Mesenchymal stem cell (in vitro differentiated cells and primary cell): ENCODE results near the gene IL6R.

Source experiments
- DNase-seq: peaks from one replicate; pipeline ENCODE4 v3.0.0-alpha.2; 2013
- H2AFZ ChIP-seq: one replicate; pipeline ENCODE4 v1.6.1; 2013; ENCODE audit warnings: low read depth, mild to moderate bottlenecking, control low read depth, inconsistent platforms, low read length, moderate library complexity
- H2AK5ac ChIP-seq: 2 replicates; pipeline ENCODE4 v1.6.1; 2013; ENCODE audit warnings: low read length, moderate library complexity, mild to moderate bottlenecking, inconsistent platforms; ENCODE audit not compliant: severe bottlenecking
- H2BK120ac ChIP-seq: one replicate; pipeline ENCODE4 v1.6.1; 2013; ENCODE audit warnings: low read depth, mild to moderate bottlenecking, inconsistent platforms, low read length, moderate library complexity
- H2BK12ac ChIP-seq, 2 experiments: one replicate each; pipeline ENCODE4 v1.6.1; 2013; ENCODE audit warnings: inconsistent platforms in 2 of 2, low read length in 2 of 2, mild to moderate bottlenecking in 2 of 2, moderate library complexity in 2 of 2, control low read depth in 1 of 2
- H2BK15ac ChIP-seq: one replicate; pipeline ENCODE4 v1.6.1; 2013; ENCODE audit warnings: mild to moderate bottlenecking, low read depth, inconsistent platforms; ENCODE audit not compliant: poor library complexity, severe bottlenecking
- H2BK5ac ChIP-seq: 2 replicates; pipeline ENCODE4 v1.6.1; 2013; ENCODE audit warnings: low read depth, mild to moderate bottlenecking, low read length, control low read depth, inconsistent platforms; ENCODE audit not compliant: poor library complexity, severe bottlenecking
- H3K14ac ChIP-seq, 2 experiments: one replicate each; pipeline ENCODE4 v1.6.1; 2013; ENCODE audit warnings: inconsistent platforms in 2 of 2, low read length in 2 of 2, control low read depth in 1 of 2, mild to moderate bottlenecking in 1 of 2, moderate library complexity in 1 of 2
- H3K18ac ChIP-seq, 2 experiments: one replicate each; pipeline ENCODE4 v1.6.1; 2013; ENCODE audit warnings: inconsistent platforms in 2 of 2, low read length in 2 of 2, control low read depth in 1 of 2, low read depth in 1 of 2, mild to moderate bottlenecking in 1 of 2
- H3K23ac ChIP-seq, 2 experiments: one replicate each; pipeline ENCODE4 v1.6.1; 2013; ENCODE audit warnings: inconsistent platforms in 2 of 2, low read length in 2 of 2, mild to moderate bottlenecking in 2 of 2, moderate library complexity in 2 of 2, control low read depth in 1 of 2
- H3K27ac ChIP-seq: 2 replicates; pipeline ENCODE4 v1.5.1; 2013; ENCODE audit warnings: mild to moderate bottlenecking, moderate library complexity, low read length, control low read depth, inconsistent platforms; ENCODE audit not compliant: poor library complexity, severe bottlenecking
- H3K27me3 ChIP-seq, 2 experiments: 2 replicates each; pipeline versions ENCODE4 v1.6.1 to v1.7.0; 2013; ENCODE audit warnings: low read length in 2 of 2, mild to moderate bottlenecking in 2 of 2, moderate library complexity in 2 of 2, control low read depth in 1 of 2, inconsistent platforms in 1 of 2; ENCODE audit not compliant: control insufficient read depth in 1 of 2, insufficient read depth in 1 of 2
- H3K36me3 ChIP-seq, 2 experiments: 2 replicates each; pipeline versions ENCODE4 v1.6.1 to v1.7.0; 2013; ENCODE audit warnings: low read length in 2 of 2, control low read depth in 1 of 2, inconsistent platforms in 1 of 2, low read depth in 1 of 2, mild to moderate bottlenecking in 1 of 2; ENCODE audit not compliant: insufficient read depth in 2 of 2, control insufficient read depth in 1 of 2
- H3K4ac ChIP-seq, 2 experiments: one replicate each; pipeline ENCODE4 v1.6.1; 2013; ENCODE audit warnings: inconsistent platforms in 2 of 2, low read length in 2 of 2, mild to moderate bottlenecking in 2 of 2, moderate library complexity in 2 of 2, control low read depth in 1 of 2, low read depth in 1 of 2
- H3K4me1 ChIP-seq: 2 replicates; pipeline ENCODE4 v1.6.1; 2013; ENCODE audit warnings: low read depth, low read length, control low read depth; ENCODE audit not compliant: control insufficient read depth, insufficient read depth
- H3K4me2 ChIP-seq: 2 replicates; pipeline ENCODE4 v1.6.1; 2013; ENCODE audit warnings: low read length, mild to moderate bottlenecking, inconsistent platforms; ENCODE audit not compliant: poor library complexity, severe bottlenecking
- H3K4me3 ChIP-seq, 2 experiments: 2 replicates each; pipeline versions ENCODE4 v1.5.1 to v1.7.0; 2013; ENCODE audit warnings: low read length in 2 of 2, mild to moderate bottlenecking in 2 of 2, control low read depth in 1 of 2, low read depth in 1 of 2; ENCODE audit not compliant: insufficient read depth in 1 of 2
- H3K79me1 ChIP-seq: replicated peaks from 2 replicates; pipeline ENCODE4 v1.6.1; 2013; ENCODE audit warnings: mild to moderate bottlenecking, control low read depth, low read length, inconsistent platforms; ENCODE audit not compliant: poor library complexity, severe bottlenecking
- H3K9ac ChIP-seq: 2 replicates; pipeline ENCODE4 v1.7.0; 2013; ENCODE audit warnings: mild to moderate bottlenecking, low read length, moderate library complexity
- H3K9me3 ChIP-seq: 2 replicates; pipeline ENCODE4 v1.7.0; 2013; ENCODE audit warnings: mild to moderate bottlenecking, low read length; ENCODE audit not compliant: control insufficient read depth
- H4K8ac ChIP-seq: one replicate; pipeline ENCODE4 v1.6.1; 2013; ENCODE audit warnings: inconsistent platforms, mild to moderate bottlenecking, low read length, moderate library complexity
- H4K91ac ChIP-seq: one replicate; pipeline ENCODE4 v1.6.1; 2013; ENCODE audit warnings: mild to moderate bottlenecking, low read length, inconsistent platforms
- WGBS: methylation state at CpG from one replicate; pipeline ENCODE4 v1.1.7; 2013; ENCODE audit warnings: mixed read lengths; 5-methylcytosine and 5-hydroxymethylcytosine counted together

The IL6R gene

DNA sequence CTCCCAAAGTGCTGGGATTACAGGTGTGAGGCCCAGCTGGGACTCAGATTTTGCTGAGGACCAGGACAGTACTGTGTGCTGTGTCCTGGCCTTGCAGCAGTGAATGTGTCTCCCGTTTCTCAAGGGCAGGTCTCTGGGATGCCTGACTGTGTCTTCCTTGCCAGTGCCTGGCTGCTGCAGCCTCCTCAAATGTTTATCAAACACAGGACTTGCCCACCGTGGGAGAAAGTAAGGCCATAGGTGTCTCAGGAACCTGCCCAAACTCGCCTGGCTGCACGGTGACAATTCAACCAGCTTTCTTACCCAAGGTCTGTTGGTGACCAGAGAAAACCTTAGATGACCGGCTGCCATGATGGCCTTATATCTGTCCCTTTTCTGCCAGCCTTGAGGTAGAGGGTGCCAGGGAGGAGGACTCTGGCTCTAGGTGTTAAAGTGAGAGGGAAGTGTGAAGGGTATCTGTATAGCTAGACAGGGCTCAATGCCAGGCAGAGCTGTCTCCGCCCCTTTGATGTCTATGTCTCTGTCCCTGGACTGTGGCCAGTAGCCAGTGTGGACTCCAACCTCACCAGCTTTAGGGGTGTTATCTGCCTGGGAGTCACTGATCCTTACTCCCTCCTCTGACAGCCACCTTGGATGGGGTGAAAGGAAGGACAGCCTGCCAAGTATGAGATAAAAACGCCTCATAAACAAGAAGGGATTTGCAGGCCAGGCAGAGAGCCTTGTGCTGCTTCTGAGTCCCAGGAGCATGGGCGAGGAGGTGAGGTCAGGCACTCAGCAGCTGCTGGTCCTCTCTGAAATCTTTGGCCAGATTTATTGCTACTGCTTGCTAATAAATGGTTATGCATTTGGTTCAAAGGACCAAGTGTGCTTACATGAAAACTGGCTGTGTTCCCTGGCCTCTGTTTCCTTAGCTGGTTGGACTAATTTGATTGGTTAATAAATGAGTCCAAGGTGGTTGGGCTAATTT, 22.3 kb downstream of the IL6R start:
- H3K23ac ChIP-seq = no peak overlapping the region
- 78% methylated on average over 8 of the region's 8 CpGs for WGBS
- peak overlapping the region; percentile 34 for H2AK5ac ChIP-seq
- H3K27me3 ChIP-seq = no peaks in the 10 kb centered on the region
- peak; percentile 32 for DNase-seq
- peaks cover 47% of the 10 kb centered on the region for H3K4me1 ChIP-seq
- no peak overlapping the region for H3K4me2 ChIP-seq
- no peak overlapping the region for H2BK120ac ChIP-seq
- H2BK5ac ChIP-seq = no peak overlapping the region
- peak overlapping the region; percentile 45 to 53 for H2BK12ac ChIP-seq
- H3K9ac ChIP-seq = no peak overlapping the region
- no peak overlapping the region for H2BK15ac ChIP-seq
- H4K91ac ChIP-seq = no peak overlapping the region
- no peaks in the 10 kb centered on the region for H3K9me3 ChIP-seq
- peaks cover 2% of the 10 kb centered on the region for H3K79me1 ChIP-seq
- no peak overlapping the region for H4K8ac ChIP-seq
- no peak overlapping the region for H3K4ac ChIP-seq
- H2AFZ ChIP-seq = no peak overlapping the region
- peak overlapping the region; percentile 24 for H3K27ac ChIP-seq
- peaks cover 0 to 3% of the 10 kb centered on the region in 2 experiments for H3K36me3 ChIP-seq
- peak overlapping the region in 1 of 2 experiments; percentile 13 for H3K18ac ChIP-seq
- no peak overlapping the region for H3K4me3 ChIP-seq
- H3K14ac ChIP-seq = peak overlapping the region in 1 of 2 experiments; percentile 62

DNA sequence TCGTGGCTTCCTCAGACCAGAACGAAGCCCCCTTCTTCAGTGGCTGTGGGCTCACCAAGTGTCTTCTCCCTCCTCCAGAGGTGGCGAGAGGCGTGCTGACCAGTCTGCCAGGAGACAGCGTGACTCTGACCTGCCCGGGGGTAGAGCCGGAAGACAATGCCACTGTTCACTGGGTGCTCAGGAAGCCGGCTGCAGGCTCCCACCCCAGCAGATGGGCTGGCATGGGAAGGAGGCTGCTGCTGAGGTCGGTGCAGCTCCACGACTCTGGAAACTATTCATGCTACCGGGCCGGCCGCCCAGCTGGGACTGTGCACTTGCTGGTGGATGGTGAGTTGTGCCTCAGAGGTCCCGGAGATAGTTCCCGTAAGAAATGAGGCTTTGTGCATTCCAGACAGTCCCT, 24.0 kb downstream of the IL6R start:
- Histone ChIP-seq H3K27me3 (no peaks in the 10 kb centered on the region), H3K23ac (no peak overlapping the region), H4K8ac (no peak overlapping the region), H2BK5ac (no peak overlapping the region), H3K27ac (no peak overlapping the region), H3K4me1 (peaks cover 45% of the 10 kb centered on the region), H2BK15ac (no peak overlapping the region), H3K4me3 (no peak overlapping the region), H2AK5ac (peak overlapping the region; percentile 20), H3K4ac (peak overlapping the region in 1 of 2 experiments; percentile 20), H3K36me3 (peaks cover 0 to 3% of the 10 kb centered on the region in 2 experiments), H2AFZ (no peak overlapping the region), H3K9ac (no peak overlapping the region), H3K4me2 (no peak overlapping the region), H3K79me1 (peaks cover 2% of the 10 kb centered on the region), H3K9me3 (no peaks in the 10 kb centered on the region), H2BK120ac (no peak overlapping the region), H2BK12ac (peak overlapping the region in 1 of 2 experiments; percentile 38), H3K18ac (no peak overlapping the region), H3K14ac (no peak overlapping the region), H4K91ac (peak overlapping the region; percentile 18)
- DNase-seq = no peak
- WGBS = 97% methylated on average over 14 of the region's 15 CpGs

GRCh38 chr1:154429841-154430611, 24.9 kb downstream of the IL6R start:
- Histone ChIP-seq H4K91ac (no peak overlapping the region), H4K8ac (no peak overlapping the region), H3K23ac (no peak overlapping the region), H3K36me3 (peaks cover 0 to 9% of the 10 kb centered on the region in 2 experiments), H2AFZ (no peak overlapping the region), H3K4me3 (no peak overlapping the region), H3K4me2 (no peak overlapping the region), H2BK12ac (peak overlapping the region; percentile 12 to 45), H3K27me3 (no peaks in the 10 kb centered on the region), H3K9me3 (no peaks in the 10 kb centered on the region), H2BK120ac (no peak overlapping the region), H3K79me1 (peaks cover 2% of the 10 kb centered on the region), H3K14ac (no peak overlapping the region), H3K18ac (peak overlapping the region in 1 of 2 experiments; percentile 49), H3K27ac (no peak overlapping the region), H3K4ac (peak overlapping the region in 1 of 2 experiments; percentile 9), H3K4me1 (peaks cover 42% of the 10 kb centered on the region), H3K9ac (peak overlapping the region; percentile 75), H2AK5ac (peak overlapping the region; percentile 83), H2BK5ac (no peak overlapping the region), H2BK15ac (no peak overlapping the region)
- DNase-seq = no peak
- 79% methylated on average over 16 of the region's 17 CpGs for WGBS

DNA sequence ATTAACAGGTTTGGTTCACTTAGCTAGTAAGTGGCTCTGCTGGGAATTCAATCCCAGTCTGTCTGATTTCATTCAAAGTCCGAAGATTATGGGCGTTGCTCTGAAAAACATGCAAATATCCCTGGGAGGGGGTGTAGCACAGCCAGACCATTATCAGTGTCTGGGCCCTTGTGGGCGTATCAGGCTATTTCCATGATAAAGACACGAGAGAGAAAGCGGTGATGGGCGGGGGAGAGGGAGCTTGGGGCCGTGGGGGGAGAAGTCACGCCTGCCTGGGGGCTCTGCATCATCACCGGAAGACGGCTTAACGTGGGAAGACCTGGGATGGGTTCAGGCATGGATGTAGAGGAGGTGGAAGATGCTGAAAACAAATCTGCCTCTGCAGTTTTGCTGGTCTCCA, 25.8 kb downstream of the IL6R start:
- no peak overlapping the region for H4K91ac ChIP-seq
- H3K14ac ChIP-seq = no peak overlapping the region
- peak overlapping the region in 1 of 2 experiments; percentile 73 for H2BK12ac ChIP-seq
- H3K23ac ChIP-seq = no peak overlapping the region
- peak overlapping the region; percentile 75 for H3K9ac ChIP-seq
- peak overlapping the region; percentile 83 for H2AK5ac ChIP-seq
- H3K4me2 ChIP-seq = no peak overlapping the region
- H3K79me1 ChIP-seq = no peaks in the 10 kb centered on the region
- H3K4me3 ChIP-seq = no peak overlapping the region
- WGBS = 32% methylated on average over 11 of the region's 11 CpGs
- peaks cover 42% of the 10 kb centered on the region for H3K4me1 ChIP-seq
- no peak overlapping the region for H3K27ac ChIP-seq
- no peak overlapping the region for H2AFZ ChIP-seq
- H3K4ac ChIP-seq = no peak overlapping the region
- DNase-seq = peak; percentile 62
- H3K36me3 ChIP-seq = peaks cover 6 to 12% of the 10 kb centered on the region in 2 experiments
- H2BK5ac ChIP-seq = no peak overlapping the region
- H3K27me3 ChIP-seq = no peaks in the 10 kb centered on the region
- no peak overlapping the region for H2BK120ac ChIP-seq
- no peak overlapping the region for H4K8ac ChIP-seq
- peak overlapping the region; percentile 12 to 48 for H3K18ac ChIP-seq
- no peaks in the 10 kb centered on the region for H3K9me3 ChIP-seq
- no peak overlapping the region for H2BK15ac ChIP-seq
